Epithelial cell of proximal tubule (primary cell): ENCODE measurements around the gene B9D1. TPM values are rescaled to one million over a fixed set of nuclear protein-coding genes. Genes with fewer than 3 reads are reported as not detected.

Experiments
- DNase-seq: peaks from one replicate; pipeline ENCODE4 v3.0.0-alpha.2; 2011; ENCODE audit warnings: low read depth
- H3K4me3 ChIP-seq: 2 replicates; pipeline ENCODE4 v1.5.1; 2011; ENCODE audit warnings: low read depth, mild to moderate bottlenecking, low read length
- total RNA-seq: library from RNA; depleted of rRNA; stranded (reverse); fragments of >200 nt; gene quantifications from 2 replicates; pipeline ENCODE4 v1.2.3, GENCODE V29; 2015
- TF ChIP-seq, protein P1 (sequence below): conservative IDR thresholded peaks from 2 replicates; pipeline ENCODE4 v1.5.1; 2012; ENCODE audit warnings: low read depth, mild to moderate bottlenecking, low read length

The B9D1 gene
- total RNA-seq, 1 donor from 2014 or later, result 44.2 TPM

DNA sequence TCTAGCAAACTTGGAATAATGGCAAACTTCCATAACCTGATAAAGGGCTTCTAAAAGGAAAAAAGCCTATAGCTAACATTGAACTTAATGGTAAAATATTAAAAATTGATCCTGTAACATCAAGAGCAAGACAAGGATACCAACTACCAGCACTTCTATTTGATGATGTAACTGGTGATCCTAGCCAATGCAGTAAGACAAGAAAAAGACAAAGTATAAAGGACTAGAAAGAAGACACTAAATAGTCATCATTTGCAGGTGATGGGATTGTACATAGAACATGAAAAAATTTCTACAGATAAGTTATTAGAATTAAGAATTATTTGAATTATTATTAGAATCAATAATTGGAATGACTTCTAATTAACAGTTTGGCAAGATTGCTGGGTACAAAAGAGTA lies 37.0 kb downstream of the B9D1 start:
- no peak for DNase-seq
- no peak overlapping the region for H3K4me3 ChIP-seq
- TF ChIP-seq, protein P1, sequence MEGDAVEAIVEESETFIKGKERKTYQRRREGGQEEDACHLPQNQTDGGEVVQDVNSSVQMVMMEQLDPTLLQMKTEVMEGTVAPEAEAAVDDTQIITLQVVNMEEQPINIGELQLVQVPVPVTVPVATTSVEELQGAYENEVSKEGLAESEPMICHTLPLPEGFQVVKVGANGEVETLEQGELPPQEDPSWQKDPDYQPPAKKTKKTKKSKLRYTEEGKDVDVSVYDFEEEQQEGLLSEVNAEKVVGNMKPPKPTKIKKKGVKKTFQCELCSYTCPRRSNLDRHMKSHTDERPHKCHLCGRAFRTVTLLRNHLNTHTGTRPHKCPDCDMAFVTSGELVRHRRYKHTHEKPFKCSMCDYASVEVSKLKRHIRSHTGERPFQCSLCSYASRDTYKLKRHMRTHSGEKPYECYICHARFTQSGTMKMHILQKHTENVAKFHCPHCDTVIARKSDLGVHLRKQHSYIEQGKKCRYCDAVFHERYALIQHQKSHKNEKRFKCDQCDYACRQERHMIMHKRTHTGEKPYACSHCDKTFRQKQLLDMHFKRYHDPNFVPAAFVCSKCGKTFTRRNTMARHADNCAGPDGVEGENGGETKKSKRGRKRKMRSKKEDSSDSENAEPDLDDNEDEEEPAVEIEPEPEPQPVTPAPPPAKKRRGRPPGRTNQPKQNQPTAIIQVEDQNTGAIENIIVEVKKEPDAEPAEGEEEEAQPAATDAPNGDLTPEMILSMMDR, result no peak

DNA sequence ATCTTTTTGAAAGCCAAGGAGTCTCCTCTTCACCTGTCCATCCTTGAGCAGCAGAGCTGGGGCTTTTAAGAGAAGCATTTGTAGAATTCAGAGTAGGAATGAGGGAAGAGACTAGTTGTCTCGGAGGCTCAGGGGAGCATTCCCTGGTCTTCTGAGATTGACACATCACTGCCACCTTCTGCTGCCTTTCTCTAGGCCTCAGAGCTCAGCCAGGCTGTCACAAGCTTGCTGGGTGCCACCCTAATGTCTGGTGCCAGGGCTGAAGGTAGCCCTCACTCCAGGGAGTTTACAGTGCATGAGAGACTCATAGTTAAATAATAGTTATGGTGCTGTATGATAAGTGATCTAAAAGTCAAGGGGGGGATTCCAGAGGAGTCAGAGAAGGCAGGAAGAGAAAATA lies 39.7 kb downstream of the B9D1 start:
- H3K4me3 ChIP-seq, result no peak overlapping the region
- DNase-seq, result no peak
- TF ChIP-seq, protein P1, result no peak

DNA sequence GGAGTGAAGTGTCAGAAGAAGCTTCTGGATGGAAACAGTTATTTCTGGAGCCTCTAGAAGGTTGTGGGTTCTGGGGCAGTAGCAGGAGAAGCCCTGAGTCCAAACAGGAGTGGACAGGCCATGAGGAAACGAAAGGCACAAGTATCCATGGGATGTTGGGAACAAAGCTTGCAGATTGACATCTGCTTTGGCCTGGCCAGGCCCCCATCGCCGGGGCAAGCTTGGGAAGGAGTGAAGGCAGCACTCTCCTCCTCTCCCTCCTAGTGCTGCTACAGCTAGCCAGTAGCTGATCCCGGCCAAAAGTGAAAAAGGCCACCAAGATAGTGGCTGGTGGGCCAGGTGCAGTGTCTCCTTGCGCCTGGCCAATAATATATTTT lies 40.4 kb downstream of the B9D1 start:
- TF ChIP-seq, protein P1, result no peak
- H3K4me3 ChIP-seq, result no peak overlapping the region
- no peak for DNase-seq

DNA sequence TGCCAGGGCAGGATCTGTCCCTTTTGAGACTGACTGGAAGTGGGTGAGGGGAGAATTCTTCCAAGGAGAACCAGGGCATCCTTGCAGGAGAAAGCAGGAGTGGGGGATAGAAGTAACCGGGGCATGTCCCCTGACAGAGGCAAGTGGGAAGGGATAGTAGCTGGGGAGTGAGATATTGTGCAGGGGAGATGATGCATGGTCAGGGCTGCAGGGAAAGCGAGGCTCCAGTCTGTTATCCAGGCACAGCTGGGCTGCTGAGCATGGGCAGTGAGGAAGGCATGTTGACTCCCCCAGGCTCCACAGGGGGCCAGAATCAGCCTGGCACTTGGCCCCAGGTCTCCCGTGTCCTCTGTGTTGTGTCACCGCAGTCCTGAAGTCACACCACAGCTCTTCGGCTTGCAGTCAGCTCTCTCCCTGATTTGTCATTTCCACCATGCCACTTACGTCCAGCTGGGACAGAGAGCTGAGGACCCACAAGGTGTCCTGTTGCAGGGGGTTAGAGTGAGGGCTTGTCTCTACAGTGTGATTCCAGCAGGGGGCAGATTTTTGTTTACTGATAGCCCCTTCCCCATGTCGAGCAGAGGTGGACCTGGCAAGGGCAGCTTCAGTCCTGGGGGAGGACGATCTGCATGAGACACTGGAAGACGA lies 40.9 kb downstream of the B9D1 start:
- no peak for DNase-seq
- TF ChIP-seq, protein P1, result no peak
- no peak overlapping the region for H3K4me3 ChIP-seq

DNA sequence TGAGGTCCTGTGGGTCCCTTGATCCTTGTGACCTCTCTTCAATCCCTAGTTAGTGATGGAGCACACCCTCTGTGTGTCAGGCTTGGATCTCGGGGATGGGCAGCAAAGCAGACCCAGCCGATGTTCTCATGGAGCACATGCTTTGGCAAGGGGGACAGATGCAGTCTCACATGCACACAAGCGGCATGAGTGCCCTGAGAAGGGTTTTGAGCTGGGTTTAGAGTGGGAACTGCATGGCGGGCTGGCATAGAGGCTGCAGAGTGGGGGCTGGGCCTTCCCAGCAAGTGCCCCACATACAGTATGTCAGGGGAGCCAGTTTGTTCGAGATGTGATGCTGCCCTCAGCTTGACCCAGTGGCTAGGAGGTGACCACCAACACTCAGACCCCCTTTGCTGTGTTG lies 41.6 kb downstream of the B9D1 start:
- TF ChIP-seq, protein P1, result no peak
- no peak for DNase-seq
- no peak overlapping the region for H3K4me3 ChIP-seq

DNA sequence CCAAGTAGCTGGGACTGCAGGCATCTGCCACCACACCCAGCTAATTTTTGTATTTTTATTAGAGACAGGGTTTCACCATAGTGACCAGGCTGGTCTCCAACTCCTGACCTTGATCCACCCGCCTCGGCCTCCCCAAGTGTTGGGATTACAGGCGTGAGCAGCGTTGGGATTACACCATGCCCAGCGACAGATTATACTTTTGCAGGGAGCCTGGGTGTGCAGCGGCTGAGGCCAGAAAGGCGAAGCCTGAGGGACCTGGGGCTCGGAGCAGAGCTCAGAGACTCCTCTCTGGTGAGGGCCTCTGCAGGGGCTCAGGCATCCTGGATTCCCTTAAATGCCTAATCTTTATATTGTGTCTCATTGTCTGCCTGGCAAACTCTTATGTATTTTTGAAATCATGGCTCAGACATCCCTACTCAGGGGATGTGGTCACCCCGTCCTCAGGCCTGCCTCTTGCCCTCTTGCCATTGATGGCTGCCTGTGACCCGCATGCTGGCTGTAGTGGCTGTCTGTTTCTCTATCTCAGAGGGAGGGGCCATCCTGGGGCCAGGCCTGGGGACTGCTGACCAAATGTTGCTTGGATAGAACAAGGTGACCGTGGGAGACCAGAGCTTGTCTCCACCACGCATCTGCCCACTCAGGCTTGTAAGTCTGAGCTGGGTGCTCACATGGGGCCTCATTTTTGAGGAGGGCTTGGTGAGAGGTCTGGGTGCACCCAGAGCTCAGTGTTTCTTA lies 42.6 kb downstream of the B9D1 start:
- H3K4me3 ChIP-seq, result no peak overlapping the region
- DNase-seq, result no peak
- TF ChIP-seq, protein P1, result no peak

DNA sequence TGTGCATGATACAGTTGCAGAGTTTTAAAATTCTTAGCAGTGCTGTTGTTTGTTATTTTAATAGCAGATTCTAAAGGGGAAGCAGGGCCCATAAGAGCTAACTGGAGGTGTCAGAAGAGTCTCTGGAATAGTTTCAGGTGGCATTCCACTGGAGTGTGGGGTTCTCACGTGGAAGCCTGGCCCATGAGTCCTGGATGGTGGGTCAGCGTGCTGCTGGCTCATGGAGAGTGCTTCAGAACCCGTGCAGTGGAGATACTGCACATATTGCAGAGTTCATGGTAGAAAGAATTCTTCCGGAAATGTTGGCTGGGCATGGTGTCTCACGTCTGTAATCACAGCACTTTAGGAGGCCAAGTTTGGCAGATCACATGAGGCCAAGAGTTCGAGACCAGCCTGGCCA lies 43.9 kb downstream of the B9D1 start:
- TF ChIP-seq, protein P1, result no peak
- no peak for DNase-seq
- no peak overlapping the region for H3K4me3 ChIP-seq
